Measurements from ENCODE around the gene RPS6KA5.

DNA sequence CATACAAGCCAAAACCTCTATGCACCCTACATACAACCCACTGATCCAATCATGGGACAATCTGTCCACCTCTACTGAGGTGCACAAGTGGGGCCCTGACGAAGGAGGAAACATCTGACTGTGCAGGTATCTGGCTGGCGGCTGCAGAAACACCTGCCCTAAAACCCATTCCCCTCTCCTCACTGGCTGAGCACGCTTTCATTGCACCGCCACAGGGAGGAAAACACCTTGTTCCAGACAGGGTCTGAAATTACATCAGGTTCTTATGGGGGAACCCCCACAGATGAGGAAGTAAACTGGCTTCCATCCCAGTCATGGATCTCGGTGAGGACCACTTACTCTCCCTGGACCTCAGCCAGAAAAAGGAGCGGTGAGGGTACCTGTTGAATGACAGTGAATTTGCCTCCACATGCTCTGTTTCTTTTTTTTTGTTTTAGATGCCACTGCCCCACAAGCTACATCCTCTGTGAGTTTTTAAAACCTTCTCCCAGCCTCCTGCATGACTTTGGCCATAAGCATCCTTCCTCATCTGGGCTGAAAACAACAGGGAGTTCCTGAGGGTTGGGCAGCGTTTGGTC is 29.6 kb upstream of the RPS6KA5 start:
- TF ChIP-seq, protein P1, sequence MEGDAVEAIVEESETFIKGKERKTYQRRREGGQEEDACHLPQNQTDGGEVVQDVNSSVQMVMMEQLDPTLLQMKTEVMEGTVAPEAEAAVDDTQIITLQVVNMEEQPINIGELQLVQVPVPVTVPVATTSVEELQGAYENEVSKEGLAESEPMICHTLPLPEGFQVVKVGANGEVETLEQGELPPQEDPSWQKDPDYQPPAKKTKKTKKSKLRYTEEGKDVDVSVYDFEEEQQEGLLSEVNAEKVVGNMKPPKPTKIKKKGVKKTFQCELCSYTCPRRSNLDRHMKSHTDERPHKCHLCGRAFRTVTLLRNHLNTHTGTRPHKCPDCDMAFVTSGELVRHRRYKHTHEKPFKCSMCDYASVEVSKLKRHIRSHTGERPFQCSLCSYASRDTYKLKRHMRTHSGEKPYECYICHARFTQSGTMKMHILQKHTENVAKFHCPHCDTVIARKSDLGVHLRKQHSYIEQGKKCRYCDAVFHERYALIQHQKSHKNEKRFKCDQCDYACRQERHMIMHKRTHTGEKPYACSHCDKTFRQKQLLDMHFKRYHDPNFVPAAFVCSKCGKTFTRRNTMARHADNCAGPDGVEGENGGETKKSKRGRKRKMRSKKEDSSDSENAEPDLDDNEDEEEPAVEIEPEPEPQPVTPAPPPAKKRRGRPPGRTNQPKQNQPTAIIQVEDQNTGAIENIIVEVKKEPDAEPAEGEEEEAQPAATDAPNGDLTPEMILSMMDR (conservative IDR thresholded peaks at IDR 0.05; ENCODE audit: low read depth, low read length): no peak
- TF ChIP-seq EZH2phosphoT487 (IDR thresholded peaks at IDR 0.05; ENCODE audit: borderline replicate concordance, low read length) (no peak), EZH2 (IDR thresholded peaks at IDR 0.05; ENCODE audit: low read length, unreplicated experiment) (no peak)

Data from PC-3 (cell line).